UCSD-AML1 (cell line): ENCODE data around the gene SRPK3.

Source experiments
- DNase-seq: peaks from one replicate; lab custom pipeline; 2025; ENCODE audit not compliant: unreplicated experiment; lab: John Stamatoyannopoulos, UW

SRPK3 gene

GRCh38 chrX:153781428-153782047 lies 697 bp downstream of the SRPK3 start:
- DNase-seq, result no peak

- no peak for DNase-seq
Measured at GRCh38 chrX:153782313-153782712, 1.5 kb downstream of the SRPK3 start.

- DNase-seq, result no peak
Measured at GRCh38 chrX:153782871-153783270, 2.0 kb downstream of the SRPK3 start.

- DNase-seq, result no peak
Measured at GRCh38 chrX:153783378-153784013, 2.7 kb downstream of the SRPK3 start.

- DNase-seq, result no peak
Measured at GRCh38 chrX:153784325-153784967, 3.6 kb downstream of the SRPK3 start.

DNA sequence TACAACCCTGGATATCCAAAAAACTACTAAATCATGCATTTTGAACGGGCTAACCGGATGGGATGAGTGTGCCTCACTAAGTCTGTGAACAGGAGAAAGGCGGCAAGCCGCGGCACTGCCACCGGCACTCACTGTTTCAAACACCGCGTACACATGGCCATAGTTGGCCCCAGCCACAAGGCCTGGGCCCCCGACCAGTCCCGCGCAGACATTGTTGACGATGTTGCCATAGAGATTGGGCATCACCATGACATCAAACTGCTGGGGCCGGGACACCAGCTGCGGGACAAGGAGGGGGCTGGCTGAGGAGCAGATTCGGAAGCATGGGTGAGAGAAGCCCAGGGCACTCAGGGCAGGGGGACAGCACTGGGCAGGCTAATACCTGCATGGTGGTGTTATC lies 5.8 kb downstream of the SRPK3 start:
- DNase-seq, result no peak

- no peak for DNase-seq
Measured at GRCh38 chrX:153789654-153790053, 8.8 kb downstream of the SRPK3 start.

DNA sequence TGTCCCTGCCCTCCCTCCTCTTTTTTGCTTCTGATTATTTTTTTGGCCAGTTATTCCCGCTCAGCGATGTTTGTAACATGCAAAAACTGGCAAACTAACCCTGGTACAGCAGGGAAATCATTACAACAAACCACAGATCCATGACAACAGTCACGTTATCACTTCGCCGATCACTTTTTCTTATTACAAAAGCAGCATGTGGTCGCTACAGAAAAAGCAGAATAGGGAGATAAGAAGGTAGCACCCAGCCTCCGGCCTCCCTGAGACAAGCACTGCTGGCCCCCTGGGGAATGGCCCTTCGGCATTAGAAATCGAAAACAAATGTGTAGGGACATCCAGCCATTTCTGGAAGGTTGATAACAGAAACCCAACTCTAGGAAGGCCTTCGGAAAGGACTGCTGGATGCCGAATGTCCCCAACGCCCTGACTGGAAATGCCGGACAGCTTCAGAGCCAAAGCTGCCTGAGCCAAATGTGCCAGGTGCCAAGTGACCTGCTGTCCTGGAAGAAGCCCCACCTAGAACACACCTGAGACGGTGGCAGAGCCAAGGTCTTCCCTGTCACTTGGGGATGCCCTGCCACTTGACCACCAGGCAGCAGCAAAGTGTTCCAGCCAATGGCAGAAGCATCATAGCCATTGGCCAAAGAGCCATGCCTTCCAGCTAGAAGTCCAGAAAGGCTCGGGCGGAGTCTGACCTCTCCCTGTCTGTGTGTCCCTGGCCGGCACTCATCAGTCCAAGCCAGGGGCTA lies 10.4 kb downstream of the SRPK3 start:
- DNase-seq, result no peak

- no peak for DNase-seq
Measured at GRCh38 chrX:153792368-153792767, 11.5 kb downstream of the SRPK3 start.

DNA sequence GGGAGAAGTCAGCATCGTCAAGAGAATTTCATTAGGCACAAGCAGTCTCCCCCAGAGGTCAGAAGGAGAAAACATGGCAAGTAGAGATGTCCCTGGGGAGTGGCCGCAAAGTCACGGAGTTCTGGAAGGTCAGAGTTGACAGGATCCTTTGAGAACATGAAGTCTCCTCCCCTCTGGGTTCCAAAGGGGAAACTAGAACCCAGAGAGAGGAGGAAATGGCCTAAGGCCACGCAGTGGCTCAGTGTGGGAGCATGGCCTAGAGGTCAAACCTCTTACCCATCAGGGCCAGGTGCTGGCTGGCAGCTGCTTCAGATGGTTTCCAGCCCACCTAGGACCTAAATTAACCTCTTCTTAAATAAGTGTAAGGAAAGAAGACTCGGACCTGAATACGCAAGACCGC lies 12.4 kb downstream of the SRPK3 start:
- peak; percentile 44 for DNase-seq

DNA sequence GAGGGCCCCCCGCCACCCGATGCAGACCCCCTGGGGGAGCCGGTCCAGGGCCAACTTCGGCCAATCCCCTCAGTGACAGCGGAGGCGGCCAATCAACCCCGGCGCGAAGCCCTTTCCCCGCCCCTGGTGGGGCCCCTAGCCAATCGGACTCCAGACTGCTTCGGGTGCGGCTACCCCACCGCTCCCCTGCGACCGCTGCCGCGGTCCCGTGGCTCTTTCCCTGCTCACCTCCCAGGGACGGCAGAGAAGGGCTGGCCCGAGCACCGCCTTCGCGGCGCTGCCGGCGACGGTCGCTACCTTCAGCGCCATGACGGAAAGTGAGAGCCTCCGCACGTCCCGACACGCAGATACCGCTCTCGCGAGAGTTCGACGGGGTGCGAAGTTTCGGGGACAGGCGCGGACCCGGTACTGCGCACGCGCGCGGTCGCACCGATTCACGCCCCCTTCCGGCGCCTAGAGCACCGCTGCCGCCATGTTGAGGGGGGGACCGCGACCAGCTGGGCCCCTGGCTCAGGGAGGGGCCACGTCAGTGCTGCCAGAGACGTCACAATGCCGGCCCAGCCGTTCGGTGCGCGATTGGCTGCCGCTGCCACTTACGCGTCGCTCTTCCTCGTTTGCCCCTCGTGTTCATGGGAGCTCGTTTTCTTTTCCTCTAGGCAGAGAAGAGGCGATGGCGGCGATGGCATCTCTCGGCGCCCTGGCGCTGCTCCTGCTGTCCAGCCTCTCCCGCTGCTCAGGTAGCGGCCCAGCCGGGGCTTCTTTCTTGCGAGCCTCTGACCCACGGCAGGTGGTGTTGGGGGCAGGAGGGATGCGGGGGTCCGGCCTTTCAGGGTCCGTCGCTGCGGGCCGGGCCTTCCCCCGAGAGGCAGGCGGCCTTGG lies 13.4 kb downstream of the SRPK3 start, which contains the start of the genes IDH3G and SSR4:
Gene IDH3G (minus strand): TSS at position 358 of the 879 bp plus-strand sequence. CDS start 49 bp downstream, at position 309.
Gene SSR4 (plus strand): TSS at position 651 of the 879 bp plus-strand sequence. CDS start 20 bp downstream, at position 671.
- peak; percentile 94 for DNase-seq

DNA sequence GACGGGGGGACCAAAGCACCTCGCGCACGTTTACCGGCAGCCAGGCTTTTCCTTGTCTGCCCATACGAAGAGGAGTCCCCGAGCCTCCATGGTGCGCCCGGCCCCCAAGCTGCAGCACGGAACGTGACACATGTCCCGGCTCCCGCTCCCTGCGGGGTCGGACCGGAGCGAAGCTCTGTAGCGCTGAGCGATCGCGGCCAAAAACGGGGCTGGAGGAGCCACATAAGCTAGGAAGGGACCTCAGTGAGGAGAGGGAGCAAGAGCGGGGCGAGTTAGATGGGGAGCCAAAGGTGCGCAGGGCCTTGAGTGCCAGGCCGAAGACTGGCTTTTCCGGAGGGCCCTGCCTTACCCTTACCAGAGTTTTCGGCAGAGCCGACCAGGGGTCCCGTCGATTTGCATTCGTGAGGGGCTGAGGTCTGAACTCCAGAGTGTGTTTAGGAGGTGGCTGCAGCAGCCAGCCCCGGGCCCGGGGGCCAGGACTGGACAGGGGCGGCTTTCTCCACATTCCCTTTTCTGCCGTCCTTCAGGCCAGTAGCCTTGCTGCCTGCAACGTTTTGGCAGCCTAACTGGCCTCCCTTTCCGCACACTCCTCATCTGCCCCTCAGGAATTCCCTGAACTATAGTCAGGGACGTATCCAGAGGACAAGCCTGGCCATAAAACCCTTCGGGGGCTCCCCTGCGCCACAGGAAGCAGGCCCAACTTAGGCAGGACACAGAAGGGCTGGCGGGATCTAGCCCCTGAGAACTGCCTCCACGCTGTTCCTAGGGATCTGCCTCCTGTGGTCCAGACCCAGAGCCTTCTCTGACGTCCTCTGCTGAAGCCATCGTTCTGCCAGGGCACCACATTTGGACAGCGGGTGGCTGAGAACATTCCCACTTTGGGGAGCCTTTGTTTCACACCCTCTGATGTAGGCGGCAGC lies 14.3 kb downstream of the SRPK3 start:
- no peak for DNase-seq

- DNase-seq, result no peak
Measured at GRCh38 chrX:153797415-153798015, 16.7 kb downstream of the SRPK3 start.

DNA sequence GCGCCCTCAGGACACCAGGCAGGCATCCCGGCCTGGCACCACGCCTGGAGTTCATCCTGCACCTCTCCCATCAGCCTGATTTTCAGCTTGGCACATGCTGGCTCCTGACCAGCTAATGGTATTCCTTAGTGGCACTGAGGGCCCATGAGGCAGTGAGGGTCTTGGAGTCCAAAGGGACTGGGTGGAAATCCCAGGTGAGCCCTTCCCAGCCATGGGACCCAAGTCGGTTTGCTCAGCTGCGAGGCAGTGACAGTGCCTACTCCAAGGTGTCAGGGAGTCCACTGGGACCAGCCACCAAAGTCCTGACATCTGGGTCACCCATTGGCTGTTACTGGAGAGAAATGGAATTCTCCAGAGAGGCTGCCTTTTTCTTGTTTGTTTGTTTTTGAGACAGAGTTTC lies 18.5 kb downstream of the SRPK3 start:
- no peak for DNase-seq

DNA sequence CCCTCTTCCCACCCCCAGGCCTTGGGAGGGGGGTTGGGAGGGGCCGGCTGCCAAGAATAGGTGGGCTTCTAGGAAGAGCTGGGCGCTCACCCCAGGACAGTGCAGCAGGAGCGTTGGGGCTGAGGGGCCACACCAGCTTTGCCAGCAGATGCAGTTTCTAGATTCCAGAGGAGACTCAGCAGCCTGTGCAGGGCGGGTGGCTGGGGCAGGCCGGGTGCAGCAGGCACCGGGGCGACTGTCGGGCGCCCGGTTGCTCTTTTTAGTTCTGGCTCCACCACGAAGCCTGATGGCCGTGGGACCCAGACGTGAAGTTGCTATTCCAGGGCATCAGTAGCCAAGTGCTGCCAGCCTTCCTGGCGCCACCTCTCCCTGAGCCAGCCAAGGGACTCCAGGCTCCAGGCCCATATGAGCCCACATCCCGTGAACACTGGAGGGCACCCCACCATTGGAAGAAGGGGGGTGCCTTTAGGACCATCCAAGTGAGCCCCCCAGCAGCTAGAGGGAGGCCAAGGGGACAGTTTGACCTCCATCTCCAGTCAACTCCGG lies 19.4 kb downstream of the SRPK3 start:
- no peak for DNase-seq

GRCh38 chrX:153800746-153801145 lies 19.9 kb downstream of the SRPK3 start:
- no peak for DNase-seq

DNA sequence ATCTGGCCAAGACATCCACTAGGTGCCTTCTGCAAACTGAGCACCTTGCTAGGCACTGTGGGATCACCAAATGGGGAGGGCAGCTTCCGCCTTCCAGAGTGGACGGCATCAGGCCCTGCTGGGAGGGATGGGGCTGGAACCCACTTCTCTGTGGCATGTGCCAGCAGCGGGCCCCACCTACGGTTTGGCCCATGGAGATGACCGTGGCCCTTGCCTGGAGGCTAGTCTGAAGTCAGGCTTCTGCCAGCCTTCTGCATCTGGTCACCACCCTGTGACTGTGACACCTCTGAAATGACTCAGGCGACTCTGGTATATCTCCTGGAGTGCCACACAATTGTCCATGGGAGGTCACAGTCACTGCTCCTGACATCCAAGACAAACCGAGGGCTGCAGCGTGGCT lies 20.8 kb downstream of the SRPK3 start:
- no peak for DNase-seq

GRCh38 chrX:153802513-153803045 lies 21.7 kb downstream of the SRPK3 start:
- DNase-seq, result no peak
